NCI-H2107 treated with DMSO at 0.1 percent for 48 hours (cell line): ENCODE data around the gene KIAA1671.
A peak's percentile ranks its signal among the peaks of the same experiment; 100 is the strongest.
"Not testable (repeated sequence)": the region's sequence is repeated elsewhere in the genome, so short reads cannot be mapped to it uniquely, and the experiment has no call there.

Source experiments
- DNase-seq: peaks from one replicate; lab custom pipeline; 2025; ENCODE audit not compliant: unreplicated experiment; lab: John Stamatoyannopoulos, UW

KIAA1671 gene

DNA sequence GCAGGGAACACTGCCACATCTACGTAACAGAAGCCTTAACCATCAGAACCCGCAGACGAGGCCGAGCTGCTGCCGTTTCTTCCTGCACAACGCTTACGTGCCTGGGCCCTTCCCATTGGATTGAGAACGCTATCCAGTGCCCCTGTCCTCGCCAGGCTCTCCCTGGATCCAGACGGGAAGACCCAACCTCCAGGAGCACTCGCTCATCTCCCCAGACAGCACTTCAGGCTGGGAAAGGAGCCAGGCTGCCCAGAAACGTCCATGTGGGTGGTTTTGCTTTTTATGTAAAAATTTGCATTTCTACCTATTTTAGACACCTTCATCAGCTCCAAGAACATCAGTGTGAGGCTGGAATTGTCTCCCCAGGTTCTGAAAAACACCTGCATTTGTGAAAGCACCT lies 239.9 kb downstream of the KIAA1671 start:
- no peak for DNase-seq

DNA sequence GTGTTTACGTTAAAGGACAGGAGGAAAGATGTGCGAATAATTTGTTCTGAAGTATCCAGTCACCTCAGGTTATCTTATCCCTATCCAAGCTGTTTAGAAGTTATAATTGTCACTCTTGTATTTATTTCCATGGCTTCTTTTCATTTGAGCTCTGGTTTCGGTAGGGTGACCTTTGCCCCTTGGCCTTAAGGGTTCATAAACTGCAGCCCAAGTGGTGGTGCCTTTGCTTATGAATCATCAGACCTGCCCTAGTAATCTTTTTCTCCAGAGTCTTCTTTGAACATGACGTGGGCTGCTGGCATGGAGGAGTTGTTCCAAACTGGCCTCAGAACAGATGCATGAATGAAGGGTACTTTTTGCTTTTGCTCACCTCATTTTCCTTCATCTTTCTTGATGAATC lies 240.6 kb downstream of the KIAA1671 start:
- DNase-seq: no peak

- DNase-seq: no peak
These were observed 241.0 kb downstream of the KIAA1671 start for GRCh38 chr22:25193548-25193947.

GRCh38 chr22:25196326-25196725 lies 243.8 kb downstream of the KIAA1671 start:
- DNase-seq: no peak

DNA sequence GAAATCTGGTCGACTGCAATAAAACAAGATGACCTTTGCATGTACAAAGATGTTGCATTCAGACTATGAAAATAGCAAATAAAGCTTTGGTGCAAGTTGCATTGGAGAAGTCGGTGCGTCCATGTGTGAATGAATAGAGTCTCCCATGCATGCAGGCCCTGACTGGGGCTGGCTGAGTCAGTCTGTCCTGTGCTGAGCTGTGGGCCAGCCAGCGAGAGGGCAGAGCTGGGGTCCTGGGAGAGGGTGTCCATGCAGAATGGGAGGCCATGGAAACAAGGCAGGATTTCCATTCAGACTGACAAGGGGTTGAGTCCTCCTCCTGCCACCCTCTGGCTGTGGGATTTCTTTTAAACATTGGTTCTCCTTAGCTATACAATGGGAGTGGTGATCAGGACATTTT lies 244.8 kb downstream of the KIAA1671 start:
- DNase-seq: no peak

DNA sequence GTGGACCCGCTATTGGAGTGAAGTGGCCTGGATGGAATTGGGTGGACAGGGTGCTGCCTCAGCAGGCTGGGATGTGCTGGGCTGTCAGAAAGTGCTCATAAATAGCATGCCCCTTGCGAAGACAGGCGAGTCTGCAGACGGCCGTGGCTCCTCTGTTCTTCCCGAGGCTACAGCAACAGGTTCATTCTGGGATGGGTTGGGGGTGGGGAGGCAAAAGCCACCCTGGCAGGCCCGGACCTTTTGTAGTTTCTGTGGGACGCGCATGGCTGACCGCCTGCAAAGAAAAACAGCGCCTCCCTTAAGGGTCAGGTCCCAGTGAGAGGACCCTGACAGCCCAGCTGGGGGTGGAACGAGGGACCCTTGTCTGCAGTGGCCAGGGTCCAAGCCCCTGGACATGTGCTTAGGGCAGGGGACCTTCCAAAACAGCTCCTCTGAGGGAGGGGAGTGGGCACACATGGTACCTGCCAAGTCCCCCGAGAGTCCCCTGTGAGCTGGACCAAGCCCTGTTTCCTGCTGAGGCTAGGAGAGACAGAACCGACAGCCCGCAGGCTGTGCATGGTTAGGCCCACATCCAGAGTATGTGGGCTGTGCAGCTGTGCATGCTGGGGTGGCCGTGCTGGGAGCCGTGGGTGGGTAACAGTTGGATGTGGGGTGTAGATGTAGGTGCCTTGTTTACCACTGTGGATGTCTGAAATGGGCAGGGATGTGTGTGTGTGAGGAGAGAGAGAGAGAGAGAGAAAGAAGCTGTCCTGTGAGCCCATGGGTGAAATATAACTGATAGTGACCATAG lies 247.4 kb downstream of the KIAA1671 start, which contains the start of gene CRYBB3:
TSS of gene CRYBB3 (plus strand) at position 128 of the 790 bp plus-strand sequence. CDS start 1,539 bp downstream, outside the sequence.
- no peak for DNase-seq

GRCh38 chr22:25200967-25201366 lies 248.5 kb downstream of the KIAA1671 start:
- DNase-seq: no peak

- DNase-seq: no peak
These were observed 249.2 kb downstream of the KIAA1671 start for GRCh38 chr22:25201557-25202273.

- peak; percentile 9 for DNase-seq
These were observed 249.9 kb downstream of the KIAA1671 start for GRCh38 chr22:25202290-25202921.

- DNase-seq: no peak
These were observed 250.6 kb downstream of the KIAA1671 start for GRCh38 chr22:25203082-25203481.

DNA sequence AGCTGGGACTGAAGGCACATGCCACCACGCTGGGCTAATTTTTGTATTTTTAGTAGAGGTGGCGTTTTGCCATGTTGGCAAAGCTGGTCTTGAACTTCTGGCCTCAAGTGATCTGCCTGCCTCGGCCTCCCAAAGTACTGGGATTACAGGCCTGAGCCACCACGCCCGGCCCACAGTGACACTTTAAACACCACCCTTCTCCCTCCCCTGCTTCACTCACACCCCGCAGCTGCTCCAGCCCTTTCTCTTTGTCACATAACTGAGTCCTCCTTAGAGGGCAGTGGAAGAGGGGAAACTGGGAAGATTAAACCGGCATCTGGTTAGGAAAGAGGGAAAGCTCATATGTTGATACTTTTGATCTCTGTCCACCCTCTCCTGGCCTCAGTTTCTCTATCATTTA lies 252.0 kb downstream of the KIAA1671 start:
- not testable (repeated sequence) for DNase-seq

DNA sequence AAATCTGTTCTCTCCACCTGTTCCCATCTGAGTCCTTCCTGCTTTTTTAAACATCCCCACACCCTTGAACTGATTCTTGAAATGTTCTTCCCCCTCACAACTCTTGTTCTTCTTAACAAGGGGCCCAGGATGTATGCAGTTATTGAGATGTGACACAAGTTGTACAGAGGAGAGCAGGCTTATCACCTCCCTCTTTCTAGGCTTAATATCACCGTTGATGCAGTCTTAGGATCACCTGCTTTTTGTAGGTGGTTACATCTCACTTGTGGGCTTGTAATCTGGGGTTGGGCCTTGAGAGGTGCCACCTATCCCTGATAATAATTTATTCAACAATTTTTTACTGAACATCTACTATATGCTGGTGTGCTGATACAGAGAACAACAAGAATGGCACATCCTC lies 253.3 kb downstream of the KIAA1671 start:
- DNase-seq: no peak

GRCh38 chr22:25206998-25207397 lies 254.5 kb downstream of the KIAA1671 start:
- DNase-seq: no peak

- DNase-seq: no peak
These were observed 255.1 kb downstream of the KIAA1671 start for GRCh38 chr22:25207553-25208157.

GRCh38 chr22:25208328-25208727 lies 255.8 kb downstream of the KIAA1671 start:
- no peak for DNase-seq

GRCh38 chr22:25208743-25209505 lies 256.4 kb downstream of the KIAA1671 start:
- DNase-seq: no peak

- DNase-seq: no peak
These were observed 258.3 kb downstream of the KIAA1671 start for GRCh38 chr22:25210793-25211192.

DNA sequence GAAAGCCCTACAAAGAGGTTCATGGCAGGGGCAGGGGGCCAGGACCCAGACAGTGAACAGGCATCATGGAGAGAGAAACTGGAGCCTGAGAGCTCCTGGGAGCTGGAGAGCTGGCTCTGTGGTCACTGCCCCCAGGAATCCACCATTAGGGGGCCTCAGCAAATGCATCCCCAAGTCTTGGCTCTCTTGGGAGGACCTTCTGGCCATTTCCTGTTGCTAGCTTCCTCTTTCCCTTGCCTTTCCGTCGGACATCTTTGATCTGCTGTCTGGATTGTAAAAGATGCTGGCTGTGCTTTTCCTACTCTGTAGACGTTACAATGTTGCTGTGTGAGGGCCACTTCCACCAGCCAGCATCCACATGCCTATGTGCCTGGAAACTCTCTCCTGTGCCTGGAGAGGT lies 259.8 kb downstream of the KIAA1671 start:
- no peak for DNase-seq

- no peak for DNase-seq
These were observed 260.7 kb downstream of the KIAA1671 start for GRCh38 chr22:25213221-25213620.

GRCh38 chr22:25216230-25216629 lies 263.7 kb downstream of the KIAA1671 start:
- DNase-seq: no peak
